Measurements from ENCODE around the gene RNF130. TPM values are rescaled to one million over a fixed set of nuclear protein-coding genes. Genes with fewer than 3 reads are reported as not detected.

RNF130 gene
- total and polyA plus RNA-seq, 9 of the 15 experiments (the other 6 are each of a cell fraction or from before 2014, with no cell fraction given), result 5.8 to 39.4 (median 27.1) TPM

GRCh38 chr5:180112181-180112861 is 40.8 kb upstream of the RNF130 start:
- ATAC-seq, result no peak
- intact Hi-C loops (cut with micrococcal nuclease) (no loop called here), in situ Hi-C loops (cut with MboI) (no loop called here)
- no peak for DNase-seq (ENCODE audit: extremely low read depth in 1 of 4, low spot score in 3 of 4)
- ChIA-PET POLR2A (interaction anchor here (0.5 kb wide), 1 partner anchor 135 kb away, joined by 4 read pairs; no protein-coding TSS in a partner anchor), CTCF (ENCODE audit: low intra/inter-chr PET ratio) (no interaction called here)
- no peaks in the 10 kb centered on the region for H4K20me1 ChIP-seq (replicated peaks; ENCODE audit: control insufficient read depth, insufficient read depth, low read length)
- H3K9me3 ChIP-seq (replicated peaks; ENCODE audit: control insufficient read depth, insufficient read depth, low read depth, low read length), result no peaks in the 10 kb centered on the region; the same call in 1 of the 2 replicates
- peaks cover 0 to 25% of the 10 kb centered on the region in 2 experiments; a peak in 4 of 5 replicates for H3K4me1 ChIP-seq (replicated peaks in 1 of 2; ENCODE audit: control insufficient read depth in 2 of 2, insufficient read depth in 2 of 2, low read length in 2 of 2)
- H3K27me3 ChIP-seq (ENCODE audit: control insufficient read depth in 2 of 2, insufficient read depth in 2 of 2, low read length in 2 of 2), result peaks cover 0 to 6% of the 10 kb centered on the region in 2 experiments; a peak in 2 of 5 replicates
- no peaks in the 10 kb centered on the region for H3K79me2 ChIP-seq (ENCODE audit: control insufficient read depth, insufficient read depth, low read length)
- WGBS (ENCODE audit: insufficient coverage, low coverage, missing lambda C conversion rate), result 23% methylated on average over 15 of the region's 15 CpGs
- no peaks in the 10 kb centered on the region for H3K9me1 ChIP-seq (ENCODE audit: control insufficient read depth, insufficient read depth, low read length)
- no peak overlapping the region for H3K4me2 ChIP-seq (ENCODE audit: insufficient read depth, low read length)
- no peaks in the 10 kb centered on the region for H3K36me3 ChIP-seq (ENCODE audit: control insufficient read depth, insufficient read depth, low read length)
- no TSS peak for BruUV-seq (replicated peaks)
- H3K9ac ChIP-seq (ENCODE audit: insufficient read depth in 1 of 2, low read depth in 2 of 2, low read length in 2 of 2), result no peak overlapping the region; a peak in 1 of 4 replicates
- no peak for FAIRE-seq
- no peak overlapping the region for H3K27ac ChIP-seq (ENCODE audit: extremely low read depth, low read depth, low read length)
- no peak overlapping the region for H3K4me3 ChIP-seq
- no peak overlapping the region for H2AFZ ChIP-seq (ENCODE audit: low read depth, low read length)
- no peak for TF ChIP-seq GMEB1 (CRISPR knock-in tag; IDR thresholded peaks at IDR 0.05)
- TF ChIP-seq PYGO2 (tag; IDR thresholded peaks at IDR 0.05), result no peak
- TF ChIP-seq ZNF444 (CRISPR knock-in tag; IDR thresholded peaks at IDR 0.05), result no peak
- TF ChIP-seq HNRNPK (IDR thresholded peaks at IDR 0.05; ENCODE audit: low read depth, low read length, poor library complexity, severe bottlenecking), result no peak
- no peak for TF ChIP-seq HDAC8 (tag; IDR thresholded peaks at IDR 0.05)
- TF ChIP-seq TAF1 (IDR thresholded peaks at IDR 0.05; ENCODE audit: control insufficient read depth, extremely low read depth, insufficient read depth, low read length, severe bottlenecking), result no peak
- no peak for TF ChIP-seq ZNF140 (CRISPR knock-in tag; IDR thresholded peaks at IDR 0.05)
- TF ChIP-seq KHSRP (IDR thresholded peaks at IDR 0.05), result no peak
- no peak for TF ChIP-seq TFAP4 (CRISPR knock-in tag; IDR thresholded peaks at IDR 0.05; ENCODE audit: borderline replicate concordance)
- TF ChIP-seq SPI1 (IDR thresholded peaks at IDR 0.05; ENCODE audit: borderline replicate concordance, low read depth, low read length), result no peak
- TF ChIP-seq FOXM1 (IDR thresholded peaks at IDR 0.05; ENCODE audit: low read depth), result no peak
- TF ChIP-seq FOXM1 (CRISPR knock-in tag; IDR thresholded peaks at IDR 0.05; ENCODE audit: low read depth), result no peak
- no peak for TF ChIP-seq KDM4B (IDR thresholded peaks at IDR 0.05; ENCODE audit: borderline replicate concordance in 2 of 2, low read depth in 1 of 2)
- no peak for TF ChIP-seq STAT5A (IDR thresholded peaks at IDR 0.05; ENCODE audit: borderline replicate concordance, low read length)
- TF ChIP-seq MTA1 (IDR thresholded peaks at IDR 0.05; ENCODE audit: borderline replicate concordance), result no peak
- no peak for TF ChIP-seq GTF2A2 (tag; IDR thresholded peaks at IDR 0.05)
- no peak for TF ChIP-seq ELF2 (CRISPR knock-in tag; IDR thresholded peaks at IDR 0.05)
- no peak for TF ChIP-seq SREBF1 (IDR thresholded peaks at IDR 0.05; ENCODE audit: borderline replicate concordance, low read depth, low read length)
- TF ChIP-seq FOXA3 (CRISPR knock-in tag; conservative IDR thresholded peaks at IDR 0.05 in 1 of 2, IDR thresholded peaks at IDR 0.05 in 1 of 2), result no peak
- no peak for TF ChIP-seq RBM17 (IDR thresholded peaks at IDR 0.05; ENCODE audit: borderline replicate concordance, low read depth, low read length)
